PFSK-1 (cell line): ENCODE measurements around the gene PSTK.

ENCODE experiments used
- FOXP2 ChIP-seq: optimal IDR thresholded peaks from 2 replicates; pipeline ENCODE3; 2011; ENCODE audit warnings: borderline replicate concordance, control low read depth, inconsistent platforms; ENCODE audit not compliant: insufficient read depth; ENCODE audit errors: extremely low read length, extremely low read depth
- POLR2AphosphoS5 ChIP-seq: IDR thresholded peaks from 2 replicates; pipeline ENCODE4 v1.6.1; 2012; ENCODE audit warnings: low read depth, mild to moderate bottlenecking, control low read depth, low read length, moderate library complexity
- REST ChIP-seq, 2 experiments: IDR thresholded peaks; 2 replicates each; pipeline versions ENCODE4 v1.6.1 to v1.8.0; 2011 to 2012; ENCODE audit warnings: low read depth in 2 of 2, low read length in 2 of 2, control low read depth in 1 of 2, inconsistent platforms in 1 of 2, mild to moderate bottlenecking in 1 of 2, moderate library complexity in 1 of 2; ENCODE audit not compliant: insufficient read depth in 1 of 2
- SIN3A ChIP-seq: IDR thresholded peaks from 2 replicates; pipeline ENCODE4 v1.6.1; 2012; ENCODE audit warnings: mild to moderate bottlenecking, low read length, moderate library complexity, borderline replicate concordance; ENCODE audit not compliant: insufficient read depth
- TAF1 ChIP-seq: IDR thresholded peaks from 2 replicates; pipeline ENCODE4 v1.6.1; 2012; ENCODE audit warnings: low read length, control low read depth, borderline replicate concordance; ENCODE audit not compliant: insufficient read depth

Gene PSTK

GRCh38 chr10:122962405-122962804 is 17.8 kb upstream of the PSTK start:
- no peak for TF ChIP-seq REST (IDR thresholded peaks at IDR 0.05; ENCODE audit: insufficient read depth in 1 of 2, low read depth in 2 of 2, low read length in 2 of 2)

GRCh38 chr10:122966879-122967278 is 13.3 kb upstream of the PSTK start:
- TF ChIP-seq POLR2AphosphoS5: no peak
- no peak for TF ChIP-seq SIN3A
- no peak for TF ChIP-seq TAF1
- no peak for TF ChIP-seq FOXP2
- no peak for TF ChIP-seq REST (IDR thresholded peaks at IDR 0.05; ENCODE audit: insufficient read depth in 1 of 2, low read depth in 2 of 2, low read length in 2 of 2)

GRCh38 chr10:122968698-122969097 is 11.5 kb upstream of the PSTK start:
- TF ChIP-seq FOXP2: no peak
- TF ChIP-seq REST (IDR thresholded peaks at IDR 0.05; ENCODE audit: insufficient read depth in 1 of 2, low read depth in 2 of 2, low read length in 2 of 2): no peak
- no peak for TF ChIP-seq TAF1
- TF ChIP-seq POLR2AphosphoS5: no peak
- no peak for TF ChIP-seq SIN3A

- no peak for TF ChIP-seq TAF1
- TF ChIP-seq REST (IDR thresholded peaks at IDR 0.05; ENCODE audit: insufficient read depth in 1 of 2, low read depth in 2 of 2, low read length in 2 of 2): no peak
- no peak for TF ChIP-seq SIN3A
- TF ChIP-seq FOXP2: no peak
- no peak for TF ChIP-seq POLR2AphosphoS5
Observed at GRCh38 chr10:122974023-122974422, 6.2 kb upstream of the PSTK start.

GRCh38 chr10:122974543-122975064 is 5.6 kb upstream of the PSTK start:
- TF ChIP-seq FOXP2 (no peak), TAF1 (no peak), POLR2AphosphoS5 (no peak), REST (IDR thresholded peaks at IDR 0.05; ENCODE audit: insufficient read depth in 1 of 2, low read depth in 2 of 2, low read length in 2 of 2) (no peak)
